Upper lobe of left lung (tissue), 4 donors: Measurements from ENCODE around the gene S1PR4.

Experiments
- CTCF ChIP-seq, 6 experiments: fragments of 450-650 bp in 4 of 6; fragments of 200-600 bp in 2 of 6; sonication (generic) in 2 of 6; IDR thresholded peaks; one replicate each; pipeline ENCODE4 v1.5.1; 2016 to 2019; ENCODE audit warnings: antibody characterized with exemption in 6 of 6
- EP300 ChIP-seq, 4 donors: sonication (generic); formaldehyde crosslinking; IDR thresholded peaks; one replicate each; pipeline ENCODE4 v1.5.1; 2017; ENCODE audit warnings: antibody characterized with exemption in 4 of 4, control low read depth in 2 of 4
- POLR2A ChIP-seq, 4 donors: fragments of 450-650 bp; IDR thresholded peaks; one replicate each; pipeline ENCODE4 v1.5.1; 2016 to 2017; ENCODE audit warnings: antibody characterized with exemption in 4 of 4, mild to moderate bottlenecking in 2 of 4
- POLR2AphosphoS5 ChIP-seq, 2 donors: sonication (generic); formaldehyde crosslinking; IDR thresholded peaks; one replicate each; pipeline ENCODE4 v1.5.1; 2017; ENCODE audit warnings: antibody characterized with exemption in 2 of 2

DNA sequence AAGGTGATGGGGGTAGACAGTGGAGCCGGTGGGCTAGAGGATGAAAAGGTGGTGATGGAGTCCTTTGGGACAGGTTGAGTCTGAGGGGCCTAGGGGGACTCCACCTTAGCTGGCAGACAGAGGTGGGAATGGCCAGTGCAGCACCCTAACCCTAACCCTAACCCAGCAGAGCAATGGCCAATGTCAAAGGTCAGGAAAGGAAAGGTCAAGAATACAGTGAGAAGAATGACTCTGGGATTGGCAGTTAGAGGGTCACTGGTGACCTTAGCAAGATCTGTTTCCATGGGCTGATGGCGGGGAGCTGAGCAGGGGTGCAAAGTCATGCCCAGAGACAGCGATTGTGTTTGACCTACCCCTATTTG lies 26.2 kb upstream of the S1PR4 start:
- TF ChIP-seq CTCF (IDR thresholded peaks at IDR 0.05) (no peak), POLR2A (IDR thresholded peaks at IDR 0.05) (no peak), POLR2AphosphoS5 (IDR thresholded peaks at IDR 0.05) (no peak), EP300 (IDR thresholded peaks at IDR 0.05) (no peak)
